Suprapubic skin (tissue), 4 donors: Measurements from ENCODE around the gene SSX2IP. TPM values are rescaled to one million over a fixed set of nuclear protein-coding genes. Genes with fewer than 3 reads are reported as not detected.
A peak's percentile ranks its signal among the peaks of the same experiment; 100 is the strongest.

Experiments
- DNase-seq, 2 donors: peaks; one replicate each; pipeline ENCODE4 v3.0.0-alpha.2; 2019; ENCODE audit warnings: low spot score in 2 of 2
- H3K27ac ChIP-seq: fragments of 200-600 bp; sonication (generic); one replicate; pipeline ENCODE4 v1.5.1; 2019
- H3K27me3 ChIP-seq: fragments of 200-600 bp; sonication (generic); one replicate; pipeline ENCODE4 v1.5.1; 2019
- H3K36me3 ChIP-seq: fragments of 200-600 bp; sonication (generic); one replicate; pipeline ENCODE4 v1.5.1; 2019
- H3K4me1 ChIP-seq: fragments of 200-600 bp; sonication (generic); one replicate; pipeline ENCODE4 v1.5.1; 2019
- H3K4me3 ChIP-seq: fragments of 200-600 bp; sonication (generic); one replicate; pipeline ENCODE4 v1.5.1; 2019; ENCODE audit warnings: mild to moderate bottlenecking
- H3K9me3 ChIP-seq: fragments of 200-600 bp; sonication (generic); one replicate; pipeline ENCODE4 v1.5.1; 2019
- EP300 ChIP-seq: sonication (generic); formaldehyde crosslinking; IDR thresholded peaks from one replicate; pipeline ENCODE4 v1.6.1; 2017; ENCODE audit warnings: antibody characterized with exemption
- POLR2A ChIP-seq, 2 donors: fragments of 450-650 bp; IDR thresholded peaks; one replicate each; pipeline ENCODE4 v1.6.1; 2017; ENCODE audit warnings: antibody characterized with exemption in 2 of 2, mild to moderate bottlenecking in 2 of 2, moderate library complexity in 2 of 2
- POLR2AphosphoS5 ChIP-seq, 3 donors: sonication (generic); formaldehyde crosslinking; IDR thresholded peaks; one replicate each; pipeline ENCODE4 v1.6.1; 2017; ENCODE audit warnings: antibody characterized with exemption in 3 of 3
- WGBS: methylation state at CpG from one replicate; pipeline ENCODE4 v1.1.5; 2018; 5-methylcytosine and 5-hydroxymethylcytosine counted together
- total RNA-seq, 4 donors: library from RNA; depleted of rRNA; stranded (reverse); fragments of >200 nt; gene quantifications; one replicate each; pipeline ENCODE4 v1.1.0, GENCODE V29; 2016
- TF ChIP-seq, protein P1 (sequence below), 2 donors: fragments of 200-600 bp in 1 of 2; fragments of 450-650 bp in 1 of 2; sonication (generic) in 1 of 2; IDR thresholded peaks; one replicate each; pipeline ENCODE4 v1.5.1; 2016 to 2019; ENCODE audit warnings: antibody characterized with exemption in 2 of 2, mild to moderate bottlenecking in 1 of 2, moderate library complexity in 1 of 2

Gene SSX2IP
- total RNA-seq, 4 donors from 2014 or later: 6.1 to 12.8 (median 9.4) TPM

DNA sequence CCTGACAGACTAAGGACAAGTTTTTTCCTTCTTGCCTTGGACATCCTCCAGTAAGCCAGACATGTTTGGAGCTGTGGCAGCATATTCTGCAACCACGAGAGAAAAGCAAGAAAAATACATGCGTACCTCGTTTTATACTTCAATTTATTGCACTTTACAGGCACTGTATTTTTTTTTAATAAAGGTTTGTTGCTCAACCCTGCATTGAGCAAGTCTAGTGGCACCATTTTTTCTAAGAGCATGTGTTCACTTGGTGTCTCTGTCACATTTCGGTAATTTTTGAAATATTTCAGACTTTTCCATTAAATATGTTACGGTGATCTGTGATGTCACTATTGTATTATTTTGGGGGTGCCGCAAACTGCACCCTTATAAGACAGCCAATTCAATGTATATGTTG is 2.1 kb upstream of the SSX2IP start:
- Histone ChIP-seq H3K9me3 (no peaks in the 10 kb centered on the region), H3K27me3 (no peaks in the 10 kb centered on the region), H3K4me3 (no peak overlapping the region), H3K4me1 (peaks cover 21% of the 10 kb centered on the region), H3K27ac (no peak overlapping the region), H3K36me3 (no peaks in the 10 kb centered on the region)
- DNase-seq: no peak
- TF ChIP-seq EP300: no peak
- TF ChIP-seq POLR2AphosphoS5 (IDR thresholded peaks at IDR 0.05): no peak
- TF ChIP-seq, protein P1, sequence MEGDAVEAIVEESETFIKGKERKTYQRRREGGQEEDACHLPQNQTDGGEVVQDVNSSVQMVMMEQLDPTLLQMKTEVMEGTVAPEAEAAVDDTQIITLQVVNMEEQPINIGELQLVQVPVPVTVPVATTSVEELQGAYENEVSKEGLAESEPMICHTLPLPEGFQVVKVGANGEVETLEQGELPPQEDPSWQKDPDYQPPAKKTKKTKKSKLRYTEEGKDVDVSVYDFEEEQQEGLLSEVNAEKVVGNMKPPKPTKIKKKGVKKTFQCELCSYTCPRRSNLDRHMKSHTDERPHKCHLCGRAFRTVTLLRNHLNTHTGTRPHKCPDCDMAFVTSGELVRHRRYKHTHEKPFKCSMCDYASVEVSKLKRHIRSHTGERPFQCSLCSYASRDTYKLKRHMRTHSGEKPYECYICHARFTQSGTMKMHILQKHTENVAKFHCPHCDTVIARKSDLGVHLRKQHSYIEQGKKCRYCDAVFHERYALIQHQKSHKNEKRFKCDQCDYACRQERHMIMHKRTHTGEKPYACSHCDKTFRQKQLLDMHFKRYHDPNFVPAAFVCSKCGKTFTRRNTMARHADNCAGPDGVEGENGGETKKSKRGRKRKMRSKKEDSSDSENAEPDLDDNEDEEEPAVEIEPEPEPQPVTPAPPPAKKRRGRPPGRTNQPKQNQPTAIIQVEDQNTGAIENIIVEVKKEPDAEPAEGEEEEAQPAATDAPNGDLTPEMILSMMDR (IDR thresholded peaks at IDR 0.05): no peak
- no peak for TF ChIP-seq POLR2A (IDR thresholded peaks at IDR 0.05)
- 72% methylated on average over 6 of the region's 6 CpGs for WGBS

DNA sequence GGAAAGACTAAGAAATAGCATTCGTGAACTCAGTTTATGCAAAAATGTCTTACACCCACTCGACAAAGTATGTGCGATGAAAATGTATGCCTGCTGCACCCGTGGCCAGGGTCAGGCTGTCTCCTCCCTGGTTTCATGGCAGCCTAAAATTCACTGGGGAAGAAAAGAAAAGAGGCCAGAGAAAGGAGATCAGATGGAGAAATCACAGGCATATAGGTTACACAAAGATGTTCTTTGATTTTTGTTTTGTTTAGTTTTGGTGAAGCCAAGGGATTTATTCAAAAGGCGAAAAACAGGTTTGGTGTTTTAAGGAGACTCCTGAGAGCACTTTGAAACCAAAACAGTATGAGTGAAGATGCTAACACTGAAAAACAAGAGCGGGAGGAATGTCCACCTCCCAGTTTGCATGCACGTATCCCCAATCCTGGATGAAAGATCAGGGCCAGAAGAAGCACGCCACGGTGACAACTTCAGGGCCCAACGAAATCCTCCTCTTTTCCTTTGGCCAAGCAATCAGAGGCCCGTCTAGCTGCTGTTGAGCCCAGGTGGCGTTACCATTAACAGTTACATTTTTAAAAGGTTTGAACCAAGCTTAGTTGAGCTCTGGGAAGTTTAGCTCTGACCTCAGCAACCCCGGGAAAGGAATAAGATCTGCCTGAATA is 992 bp upstream of the SSX2IP start:
- Histone ChIP-seq H3K36me3 (no peaks in the 10 kb centered on the region), H3K4me1 (peaks cover 21% of the 10 kb centered on the region), H3K9me3 (no peaks in the 10 kb centered on the region), H3K27me3 (no peaks in the 10 kb centered on the region), H3K4me3 (peak overlapping the region; percentile 67), H3K27ac (peak overlapping the region; percentile 87)
- WGBS: 48% methylated on average over 13 of the region's 13 CpGs
- TF ChIP-seq POLR2AphosphoS5 (IDR thresholded peaks at IDR 0.05) (no peak), POLR2A (IDR thresholded peaks at IDR 0.05) (no peak)
- DNase-seq: no peak

GRCh38 chr1:84689514-84690396 is 506 bp downstream of the SSX2IP start:
- Histone ChIP-seq H3K4me1 (peaks cover 21% of the 10 kb centered on the region), H3K4me3 (peak overlapping the region; percentile 67), H3K27me3 (no peaks in the 10 kb centered on the region), H3K27ac (peak overlapping the region; percentile 87), H3K9me3 (no peaks in the 10 kb centered on the region), H3K36me3 (no peaks in the 10 kb centered on the region)
- DNase-seq: peak; percentile 80 to 83
- TF ChIP-seq, protein P1 (IDR thresholded peaks at IDR 0.05): peak in 1 of 2 donors; percentile 7
- TF ChIP-seq POLR2AphosphoS5 (IDR thresholded peaks at IDR 0.05): no peak
- 10% methylated on average over 12 of the region's 67 CpGs for WGBS

DNA sequence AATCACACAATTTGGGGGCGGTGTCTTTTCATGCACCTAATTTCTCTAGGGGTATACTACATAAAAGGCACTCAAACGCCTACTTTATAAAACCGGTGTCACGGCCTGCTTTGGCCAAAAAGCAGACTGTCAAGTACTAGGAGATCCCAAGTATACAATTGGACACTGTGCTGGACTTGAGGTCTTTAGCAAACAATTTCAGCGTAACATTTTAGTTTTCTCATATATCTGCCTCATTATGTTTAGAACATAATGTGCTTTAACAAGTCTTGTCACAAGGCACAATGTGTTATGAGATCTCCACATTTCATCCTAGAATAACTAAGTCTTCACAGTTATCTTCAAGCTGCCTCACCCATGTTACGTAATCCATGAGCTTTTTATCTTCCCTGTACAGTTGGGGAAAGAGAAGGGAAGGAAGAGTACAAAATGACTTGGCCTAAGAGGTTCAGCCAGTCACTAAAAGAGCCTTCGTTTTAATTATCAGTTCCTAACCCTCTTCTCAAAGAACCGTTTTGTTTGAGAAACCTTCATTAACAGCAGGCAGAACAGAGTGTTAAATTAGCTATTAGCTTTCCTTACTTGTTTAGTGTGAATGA is 1.7 kb downstream of the SSX2IP start:
- no peaks in the 10 kb centered on the region for H3K9me3 ChIP-seq
- H3K36me3 ChIP-seq: no peaks in the 10 kb centered on the region
- H3K27me3 ChIP-seq: no peaks in the 10 kb centered on the region
- WGBS: 78% methylated on average over 8 of the region's 8 CpGs
- H3K4me1 ChIP-seq: peaks cover 21% of the 10 kb centered on the region
- no peak overlapping the region for H3K4me3 ChIP-seq
- TF ChIP-seq EP300 (no peak), POLR2A (IDR thresholded peaks at IDR 0.05) (no peak), POLR2AphosphoS5 (IDR thresholded peaks at IDR 0.05) (no peak)
- TF ChIP-seq, protein P1 (IDR thresholded peaks at IDR 0.05): no peak
- no peak for DNase-seq
- H3K27ac ChIP-seq: no peak overlapping the region

DNA sequence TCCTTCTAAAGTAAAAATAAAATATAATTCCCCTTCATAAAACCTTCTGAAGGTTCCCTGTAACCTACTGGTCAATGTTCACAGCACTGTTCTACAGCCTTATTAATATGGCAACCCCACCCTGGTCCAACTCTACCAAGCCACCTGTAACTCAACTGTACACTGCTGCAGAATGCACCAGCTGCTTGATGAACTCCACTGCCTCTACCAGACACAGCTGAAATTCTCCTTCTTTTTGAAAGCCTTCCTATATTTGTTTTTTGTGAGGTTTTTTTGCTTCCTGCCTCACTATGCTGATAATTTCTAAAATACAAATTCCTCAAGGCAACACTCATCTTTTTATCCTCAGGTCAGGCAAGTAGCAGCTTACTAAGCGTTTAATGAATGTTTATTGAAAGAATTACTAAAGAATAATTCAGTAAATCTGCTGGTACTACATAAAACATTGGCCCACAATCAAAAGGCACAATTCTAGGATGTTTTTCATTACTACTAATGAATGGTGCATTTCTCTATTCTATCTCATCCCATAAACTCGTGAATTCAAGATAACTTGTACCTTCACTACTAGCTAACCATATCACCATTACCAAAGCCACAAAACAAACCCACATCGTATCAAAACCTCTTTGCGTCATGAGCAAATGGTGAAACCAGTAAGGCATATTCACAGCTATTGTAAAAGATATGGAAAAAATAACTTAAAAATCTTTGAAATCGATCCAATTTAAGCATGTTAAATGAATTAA is 2.4 kb downstream of the SSX2IP start:
- WGBS: 83% methylated on average over 5 of the region's 5 CpGs
- Histone ChIP-seq H3K9me3 (no peaks in the 10 kb centered on the region), H3K27me3 (no peaks in the 10 kb centered on the region), H3K4me1 (peaks cover 21% of the 10 kb centered on the region), H3K36me3 (no peaks in the 10 kb centered on the region), H3K4me3 (no peak overlapping the region), H3K27ac (no peak overlapping the region)
- TF ChIP-seq, protein P1 (IDR thresholded peaks at IDR 0.05): no peak
- no peak for TF ChIP-seq EP300
- TF ChIP-seq POLR2A (IDR thresholded peaks at IDR 0.05): no peak
- TF ChIP-seq POLR2AphosphoS5 (IDR thresholded peaks at IDR 0.05): no peak
- DNase-seq: no peak
